Body of pancreas (tissue), 4 donors: ENCODE measurements around the gene MFSD1. TPM values are rescaled to one million over a fixed set of nuclear protein-coding genes. Genes with fewer than 3 reads are reported as not detected.

Experiments used
- ATAC-seq: fragments of 150-250 bp; one replicate; pipeline ENCODE4 v1.9.1; 2016
- DNase-seq, 4 donors: peaks; one replicate each; pipeline ENCODE4 v3.0.0-alpha.2; 2019
- H3K27ac ChIP-seq, 4 donors: fragments of 200-600 bp; sonication (generic); 1 replicate in 3 of 4; 2 replicates in 1 of 4; pipeline versions ENCODE4 v1.5.1 to v1.6.1; 2016 to 2019; ENCODE audit warnings: mild to moderate bottlenecking in 1 of 4, mixed read lengths in 1 of 4, moderate library complexity in 1 of 4
- H3K27me3 ChIP-seq, 2 donors: fragments of 200-600 bp; sonication (generic); one replicate each; pipeline ENCODE4 v1.6.0; 2016; ENCODE audit warnings: mild to moderate bottlenecking in 1 of 2
- H3K36me3 ChIP-seq, 2 donors: fragments of 200-600 bp; sonication (generic); replicated peaks in 1 of 2; 2 replicates each; pipeline ENCODE4 v1.5.1; 2016; ENCODE audit warnings: low read depth in 2 of 2; ENCODE audit not compliant: insufficient read depth in 1 of 2
- H3K4me1 ChIP-seq: fragments of 200-600 bp; sonication (generic); one replicate; pipeline ENCODE4 v1.6.0; 2016
- H3K4me3 ChIP-seq, 2 donors: fragments of 200-600 bp; sonication (generic); 1 replicate in 1 of 2; 2 replicates in 1 of 2; pipeline ENCODE4 v1.5.1; 2016 to 2019
- H3K9me3 ChIP-seq, 3 donors: fragments of 200-600 bp; sonication (generic); 1 replicate in 2 of 3; 2 replicates in 1 of 3; pipeline ENCODE4 v1.5.1; 2016
- CTCF ChIP-seq, 7 experiments: fragments of 450-650 bp in 4 of 7; fragments of 200-600 bp in 3 of 7; sonication (generic) in 3 of 7; IDR thresholded peaks; one replicate each; pipeline ENCODE4 v1.5.1; 2016 to 2019; ENCODE audit warnings: antibody characterized with exemption in 7 of 7
- POLR2A ChIP-seq, 3 donors: fragments of 450-650 bp; IDR thresholded peaks; one replicate each; pipeline ENCODE4 v1.6.1; 2016; ENCODE audit warnings: antibody characterized with exemption in 3 of 3, mild to moderate bottlenecking in 2 of 3
- WGBS, 2 donors: methylation state at CpG; one replicate each; pipeline ENCODE4 v1.1.5; 2017; 5-methylcytosine and 5-hydroxymethylcytosine counted together
- intact Hi-C: fragments of 100-400 bp; cut with DNase I; formaldehyde crosslinking; loops from one replicate; pipeline ENCODE4 v1.15.1; 2023
- total RNA-seq, 2 donors: library from RNA; depleted of rRNA; stranded (reverse); fragments of >200 nt; gene quantifications; one replicate each; pipeline ENCODE4 v1.1.0, GENCODE V29; 2016

The MFSD1 gene
- total RNA-seq, 2 donors from 2014 or later: 33.3 to 54.2 TPM

GRCh38 chr3:158845765-158846350 is 44.0 kb downstream of the MFSD1 start:
- TF ChIP-seq POLR2A (IDR thresholded peaks at IDR 0.05): no peak
- TF ChIP-seq CTCF (IDR thresholded peaks at IDR 0.05): peak; percentile 52 to 78 (median 73)
- H3K4me3 ChIP-seq: no peak overlapping the region
- H3K9me3 ChIP-seq: no peaks in the 10 kb centered on the region
- no peaks in the 10 kb centered on the region for H3K4me1 ChIP-seq
- ATAC-seq (peak; percentile 73), DNase-seq (peak; percentile 27 to 53 (median 46))
- no peak overlapping the region for H3K27ac ChIP-seq
- no peaks in the 10 kb centered on the region for H3K36me3 ChIP-seq
- WGBS, 2 donors: 13 to 20% methylated on average over 5 of the region's 5 CpGs
- H3K27me3 ChIP-seq: no peaks in the 10 kb centered on the region
- intact Hi-C loops: loop anchor here (5.0 kb wide), 1 partner anchor 416 kb away; no protein-coding TSS in a partner anchor

GRCh38 chr3:158846803-158847451 is 45.1 kb downstream of the MFSD1 start:
- intact Hi-C loops: loop anchor here (5.0 kb wide), 1 partner anchor 415 kb away; no protein-coding TSS in a partner anchor
- ATAC-seq: no peak
- H3K27me3 ChIP-seq: no peaks in the 10 kb centered on the region
- H3K4me3 ChIP-seq: no peak overlapping the region
- WGBS, 2 donors: 41 to 48% methylated on average over 3 of the region's 3 CpGs
- H3K9me3 ChIP-seq: no peaks in the 10 kb centered on the region
- no peak overlapping the region for H3K27ac ChIP-seq
- TF ChIP-seq POLR2A (IDR thresholded peaks at IDR 0.05) (no peak), CTCF (IDR thresholded peaks at IDR 0.05) (no peak)
- no peak for DNase-seq
- no peaks in the 10 kb centered on the region for H3K4me1 ChIP-seq
- no peaks in the 10 kb centered on the region for H3K36me3 ChIP-seq

- TF ChIP-seq POLR2A (IDR thresholded peaks at IDR 0.05): no peak
- no peak for TF ChIP-seq CTCF (IDR thresholded peaks at IDR 0.05)
- no peaks in the 10 kb centered on the region for H3K9me3 ChIP-seq
- no peaks in the 10 kb centered on the region for H3K27me3 ChIP-seq
- H3K4me1 ChIP-seq: no peaks in the 10 kb centered on the region
- 48 to 62% methylated on average over 4 of the region's 4 CpGs for WGBS, 2 donors
- no peak overlapping the region for H3K4me3 ChIP-seq
- no peak overlapping the region for H3K27ac ChIP-seq
- ATAC-seq (no peak), DNase-seq (no peak)
- no peaks in the 10 kb centered on the region for H3K36me3 ChIP-seq
- intact Hi-C loops: loop anchor here (5.0 kb wide), 1 partner anchor 415 kb away; no protein-coding TSS in a partner anchor
Measured at GRCh38 chr3:158847452-158847821, 45.6 kb downstream of the MFSD1 start.

- H3K9me3 ChIP-seq: no peaks in the 10 kb centered on the region
Measured at GRCh38 chr3:158847885-158848284, 46.0 kb downstream of the MFSD1 start.

More at GRCh38 chr3:158847885-158848284, 46.0 kb downstream of the MFSD1 start:
- H3K27me3 ChIP-seq: no peaks in the 10 kb centered on the region
- no peaks in the 10 kb centered on the region for H3K36me3 ChIP-seq
- no peak overlapping the region for H3K27ac ChIP-seq
- DNase-seq (no peak), ATAC-seq (no peak)
- no peaks in the 10 kb centered on the region for H3K4me1 ChIP-seq
- TF ChIP-seq CTCF (IDR thresholded peaks at IDR 0.05): no peak
- TF ChIP-seq POLR2A (IDR thresholded peaks at IDR 0.05): no peak
- WGBS, 2 donors: 30 to 49% methylated on average over 3 of the region's 3 CpGs
- H3K4me3 ChIP-seq: no peak overlapping the region
- intact Hi-C loops: loop anchor here (5.0 kb wide), 1 partner anchor 414 kb away; no protein-coding TSS in a partner anchor
